ENCODE results near the gene LAMB4. TPM values are rescaled to one million over a fixed set of nuclear protein-coding genes. Genes with fewer than 3 reads are reported as not detected.
A peak's percentile ranks its signal among the peaks of the same experiment; 100 is the strongest.

The LAMB4 gene
- total RNA-seq, 2 experiments from 2014 or later = not detected

- ChIA-PET POLR2A (no interaction called here), CTCF (interaction anchor here (1.0 kb wide), 1 partner anchor 36 kb away, joined by 3 read pairs; no protein-coding TSS in a partner anchor)
- Mint-ChIP-seq H3K4me1 (ENCODE audit: low read depth) (no peaks in the 10 kb centered on the region), H3K27ac (no peak overlapping the region), H3K4me3 (no peak overlapping the region), H3K9me3 (no peaks in the 10 kb centered on the region), H3K36me3 (no peaks in the 10 kb centered on the region), H3K27me3 (peaks cover 10% of the 10 kb centered on the region)
- intact Hi-C loops (cut with micrococcal nuclease) = no loop called here
- no peak for DNase-seq
These were observed 19.7 kb upstream of the LAMB4 start for GRCh38 chr7:108149908-108150307.

GRCh38 chr7:108149119-108149518 is 19.0 kb upstream of the LAMB4 start:
- Mint-ChIP-seq H3K27ac (no peak overlapping the region), H3K27me3 (peaks cover 10% of the 10 kb centered on the region), H3K9me3 (no peaks in the 10 kb centered on the region), H3K36me3 (no peaks in the 10 kb centered on the region), H3K4me1 (ENCODE audit: low read depth) (no peaks in the 10 kb centered on the region), H3K4me3 (no peak overlapping the region)
- intact Hi-C loops (cut with micrococcal nuclease) = no loop called here
- ChIA-PET CTCF (interaction anchor here (1.0 kb wide), 1 partner anchor 35 kb away, joined by 3 read pairs; no protein-coding TSS in a partner anchor), POLR2A (no interaction called here)
- DNase-seq = no peak

GRCh38 chr7:108147031-108147563 is 16.9 kb upstream of the LAMB4 start:
- Mint-ChIP-seq H3K27me3 (peaks cover 10% of the 10 kb centered on the region), H3K9me3 (no peaks in the 10 kb centered on the region), H3K36me3 (no peaks in the 10 kb centered on the region), H3K27ac (no peak overlapping the region), H3K4me1 (ENCODE audit: low read depth) (no peaks in the 10 kb centered on the region), H3K4me3 (no peak overlapping the region)
- ChIA-PET CTCF (interaction anchor here (0.6 to 1.8 kb wide), 4 partner anchors 33 to 125 kb away, joined by 3 to 9 read pairs (median 4); no protein-coding TSS in a partner anchor), POLR2A (no interaction called here)
- intact Hi-C loops (cut with micrococcal nuclease) = no loop called here
- no peak for DNase-seq

GRCh38 chr7:108146070-108146842 is 16.1 kb upstream of the LAMB4 start:
- peak; percentile 48 for DNase-seq
- no peaks in the 10 kb centered on the region for H3K36me3 Mint-ChIP-seq
- CTCF ChIA-PET = interaction anchor here (0.7 to 2.3 kb wide), 14 partner anchors 11 to 270 kb away, joined by 3 to 24 read pairs (median 5); no protein-coding TSS in a partner anchor
- intact Hi-C loops (cut with micrococcal nuclease) = loop anchor here (1.0 kb wide), 1 partner anchor 32 kb away; no protein-coding TSS in a partner anchor
- no peak overlapping the region for H3K4me3 Mint-ChIP-seq
- H3K9me3 Mint-ChIP-seq = no peaks in the 10 kb centered on the region
- POLR2A ChIA-PET = no interaction called here
- no peaks in the 10 kb centered on the region for H3K4me1 Mint-ChIP-seq (ENCODE audit: low read depth)
- no peak overlapping the region for H3K27ac Mint-ChIP-seq
- peaks cover 10% of the 10 kb centered on the region for H3K27me3 Mint-ChIP-seq

- no peaks in the 10 kb centered on the region for H3K36me3 Mint-ChIP-seq
- ChIA-PET CTCF (interaction anchor here (0.7 to 2.3 kb wide), 12 partner anchors 10 to 245 kb away, joined by 3 to 24 read pairs (median 6); no protein-coding TSS in a partner anchor), POLR2A (no interaction called here)
- H3K27me3 Mint-ChIP-seq = peaks cover 10% of the 10 kb centered on the region
- no peak overlapping the region for H3K4me3 Mint-ChIP-seq
- no peaks in the 10 kb centered on the region for H3K4me1 Mint-ChIP-seq (ENCODE audit: low read depth)
- no peak overlapping the region for H3K27ac Mint-ChIP-seq
- no peak for DNase-seq
- H3K9me3 Mint-ChIP-seq = no peaks in the 10 kb centered on the region
- intact Hi-C loops (cut with micrococcal nuclease) = no loop called here
These were observed 15.2 kb upstream of the LAMB4 start for GRCh38 chr7:108145401-108145800.

- Mint-ChIP-seq H3K4me1 (ENCODE audit: low read depth) (no peaks in the 10 kb centered on the region), H3K27me3 (peaks cover 8% of the 10 kb centered on the region), H3K36me3 (no peaks in the 10 kb centered on the region), H3K27ac (no peak overlapping the region), H3K9me3 (no peaks in the 10 kb centered on the region), H3K4me3 (no peak overlapping the region)
- CTCF ChIA-PET = interaction anchor here (1.1 to 2.3 kb wide), 6 partner anchors 12 to 265 kb away, joined by 3 to 24 read pairs (median 6); no protein-coding TSS in a partner anchor
- intact Hi-C loops (cut with micrococcal nuclease) = no loop called here
- DNase-seq = no peak
- POLR2A ChIA-PET = no interaction called here
These were observed 14.8 kb upstream of the LAMB4 start for GRCh38 chr7:108144931-108145330.

- peaks cover 3% of the 10 kb centered on the region for H3K27me3 Mint-ChIP-seq
- no peak overlapping the region for H3K27ac Mint-ChIP-seq
- H3K9me3 Mint-ChIP-seq = no peaks in the 10 kb centered on the region
- CTCF ChIA-PET = interaction anchor here (1.1 kb wide), 1 partner anchor 264 kb away, joined by 3 read pairs; no protein-coding TSS in a partner anchor
- POLR2A ChIA-PET = no interaction called here
- intact Hi-C loops (cut with micrococcal nuclease) = no loop called here
- no peaks in the 10 kb centered on the region for H3K4me1 Mint-ChIP-seq (ENCODE audit: low read depth)
- no peaks in the 10 kb centered on the region for H3K36me3 Mint-ChIP-seq
- DNase-seq = no peak
- H3K4me3 Mint-ChIP-seq = no peak overlapping the region
These were observed 13.7 kb upstream of the LAMB4 start for GRCh38 chr7:108143658-108144420.

GRCh38 chr7:108142675-108143259 is 12.6 kb upstream of the LAMB4 start:
- no peak for DNase-seq
- ChIA-PET POLR2A (no interaction called here), CTCF (interaction anchor here (1.0 kb wide), 1 partner anchor 29 kb away, joined by 4 read pairs; no protein-coding TSS in a partner anchor)
- H3K4me1 Mint-ChIP-seq (ENCODE audit: low read depth) = no peaks in the 10 kb centered on the region
- H3K27me3 Mint-ChIP-seq = peaks cover 3% of the 10 kb centered on the region
- intact Hi-C loops (cut with micrococcal nuclease) = no loop called here
- no peaks in the 10 kb centered on the region for H3K9me3 Mint-ChIP-seq
- no peak overlapping the region for H3K27ac Mint-ChIP-seq
- H3K4me3 Mint-ChIP-seq = no peak overlapping the region
- H3K36me3 Mint-ChIP-seq = no peaks in the 10 kb centered on the region

GRCh38 chr7:108142180-108142579 is 12.0 kb upstream of the LAMB4 start:
- no peak for DNase-seq
- ChIA-PET CTCF (interaction anchor here (1.0 kb wide), 1 partner anchor 28 kb away, joined by 4 read pairs; no protein-coding TSS in a partner anchor), POLR2A (no interaction called here)
- peaks cover 3% of the 10 kb centered on the region for H3K27me3 Mint-ChIP-seq
- H3K9me3 Mint-ChIP-seq = no peaks in the 10 kb centered on the region
- intact Hi-C loops (cut with micrococcal nuclease) = no loop called here
- H3K4me3 Mint-ChIP-seq = no peak overlapping the region
- H3K4me1 Mint-ChIP-seq (ENCODE audit: low read depth) = no peaks in the 10 kb centered on the region
- H3K36me3 Mint-ChIP-seq = no peaks in the 10 kb centered on the region
- H3K27ac Mint-ChIP-seq = no peak overlapping the region

GRCh38 chr7:108140671-108141070 is 10.5 kb upstream of the LAMB4 start:
- Mint-ChIP-seq H3K36me3 (no peaks in the 10 kb centered on the region), H3K4me3 (no peak overlapping the region), H3K4me1 (ENCODE audit: low read depth) (peaks cover 7% of the 10 kb centered on the region), H3K9me3 (no peaks in the 10 kb centered on the region), H3K27me3 (peaks cover 3% of the 10 kb centered on the region), H3K27ac (no peak overlapping the region)
- CTCF ChIA-PET = no interaction called here
- no peak for DNase-seq
- intact Hi-C loops (cut with micrococcal nuclease) = no loop called here
- POLR2A ChIA-PET = no interaction called here

GRCh38 chr7:108138911-108139310 is 8.8 kb upstream of the LAMB4 start:
- no peak for DNase-seq
- H3K4me3 Mint-ChIP-seq = no peak overlapping the region
- no peaks in the 10 kb centered on the region for H3K9me3 Mint-ChIP-seq
- CTCF ChIA-PET = interaction anchor here (1.4 kb wide), 1 partner anchor 29 kb away, joined by 3 read pairs; no protein-coding TSS in a partner anchor
- H3K36me3 Mint-ChIP-seq = no peaks in the 10 kb centered on the region
- POLR2A ChIA-PET = no interaction called here
- intact Hi-C loops (cut with micrococcal nuclease) = no loop called here
- peaks cover 3% of the 10 kb centered on the region for H3K27me3 Mint-ChIP-seq
- no peak overlapping the region for H3K27ac Mint-ChIP-seq
- peaks cover 15% of the 10 kb centered on the region for H3K4me1 Mint-ChIP-seq (ENCODE audit: low read depth)

- CTCF ChIA-PET = interaction anchor here (1.4 to 1.6 kb wide), 2 partner anchors 24 to 29 kb away, joined by 3 read pairs; no protein-coding TSS in a partner anchor
- no peak overlapping the region for H3K4me3 Mint-ChIP-seq
- intact Hi-C loops (cut with micrococcal nuclease) = no loop called here
- H3K27ac Mint-ChIP-seq = no peak overlapping the region
- DNase-seq = no peak
- POLR2A ChIA-PET = no interaction called here
- no peaks in the 10 kb centered on the region for H3K36me3 Mint-ChIP-seq
- no peaks in the 10 kb centered on the region for H3K9me3 Mint-ChIP-seq
- peaks cover 3% of the 10 kb centered on the region for H3K27me3 Mint-ChIP-seq
- peaks cover 15% of the 10 kb centered on the region for H3K4me1 Mint-ChIP-seq (ENCODE audit: low read depth)
These were observed 7.8 kb upstream of the LAMB4 start for GRCh38 chr7:108137993-108138392.
